Stimulated activated CD8-positive, alpha-beta memory T cell treated with anti-CD3 and anti-CD28 coated beads, Interleukin-4, amount 100 ng/mL, for 4 hours (primary cell): ENCODE data around the gene FOXD1.
"Not testable (repeated sequence)": the region's sequence is repeated elsewhere in the genome, so short reads cannot be mapped to it uniquely, and the experiment has no call there.

Experiments used
- DNase-seq, 2 donors: peaks; one replicate each; pipeline ENCODE4 v3.0.0-alpha.2; 2020; ENCODE audit warnings: low read depth in 2 of 2, low spot score in 1 of 2

FOXD1 gene

DNA sequence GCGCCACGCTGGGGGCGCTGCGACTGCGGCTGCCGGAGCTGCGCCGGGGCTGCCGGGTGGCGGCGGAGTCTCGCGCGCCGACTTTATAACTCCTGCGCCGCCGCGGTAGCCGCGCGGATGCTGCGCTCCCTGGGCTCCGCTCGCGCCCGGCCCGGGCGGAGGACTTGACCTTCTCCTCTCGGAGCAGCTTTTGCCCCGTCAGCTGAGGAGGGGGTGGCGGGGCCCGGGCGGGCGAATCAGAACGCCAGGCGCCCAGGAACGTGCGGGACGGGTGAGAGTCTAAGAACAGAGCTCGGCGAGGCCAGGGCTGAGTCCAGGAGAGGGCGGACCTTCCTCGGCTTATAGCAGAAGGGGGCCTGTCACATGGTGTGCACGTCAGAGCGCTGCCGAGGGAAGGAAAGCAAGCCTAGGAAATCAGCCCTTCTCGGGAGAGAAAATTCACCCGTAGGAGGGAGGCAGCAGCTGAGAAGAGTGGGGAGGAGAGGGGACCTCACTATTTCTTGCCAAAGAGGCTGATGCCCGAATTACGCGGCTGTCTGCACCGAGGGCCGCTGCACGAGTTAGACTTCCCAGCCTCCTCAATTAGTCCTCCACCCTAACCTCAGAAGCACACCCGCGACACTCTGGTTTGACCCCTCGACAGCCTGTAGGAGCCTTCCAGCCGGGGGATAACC, at the start of gene FOXD1:
Gene FOXD1 (minus strand): TSS at position 315 of the 674 bp plus-strand sequence. CDS start 415 bp downstream, outside the sequence.
- no peak for DNase-seq

DNA sequence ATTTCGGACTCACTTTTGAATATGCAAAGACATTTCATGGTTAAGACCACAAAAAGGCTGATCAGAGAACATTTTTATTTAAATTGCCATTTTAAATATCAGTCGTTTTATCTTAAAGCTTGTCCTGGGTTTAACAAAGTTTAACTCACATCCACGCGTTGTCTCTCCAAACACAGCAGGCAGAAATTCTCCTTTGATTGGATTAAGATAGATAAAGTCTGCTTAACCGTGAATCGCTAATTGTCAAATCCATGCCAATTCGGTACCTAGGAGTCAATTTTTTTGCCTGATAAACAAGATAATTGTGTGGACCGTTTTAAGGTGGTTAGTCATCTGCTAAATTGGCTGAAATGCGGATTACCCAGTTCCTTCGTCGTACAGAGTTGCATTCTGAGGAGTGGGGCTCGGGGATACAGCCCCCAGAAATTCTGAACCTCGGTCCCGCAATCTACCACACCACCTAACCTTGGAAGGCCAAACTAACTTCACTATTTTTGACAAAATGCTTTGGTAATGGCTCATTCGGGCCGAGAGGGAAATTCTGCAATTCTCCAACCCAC, 49.0 kb upstream of the FOXD1 start:
- DNase-seq: no peak

DNA sequence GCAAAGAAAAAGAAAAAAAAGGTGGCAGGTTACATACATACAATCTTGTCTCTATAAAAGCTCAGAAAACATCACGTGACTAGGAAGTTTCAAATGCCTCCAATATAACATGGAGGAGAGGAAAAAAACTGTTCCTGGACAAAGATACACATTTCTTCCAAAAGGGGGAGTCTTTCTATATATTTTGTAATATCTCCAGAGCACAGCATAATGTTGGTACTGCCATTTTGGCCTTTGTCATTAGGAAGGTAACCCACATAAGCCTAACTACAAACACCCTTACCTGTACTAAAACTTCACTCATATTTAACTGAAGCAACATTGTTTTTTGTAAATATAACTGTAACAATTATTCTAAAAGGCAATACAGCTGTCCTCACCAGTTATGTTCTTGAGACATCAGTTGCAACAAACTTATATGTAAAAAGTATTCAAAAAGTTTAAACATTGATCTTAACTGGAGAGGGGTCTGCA, 48.4 kb upstream of the FOXD1 start:
- no peak for DNase-seq

DNA sequence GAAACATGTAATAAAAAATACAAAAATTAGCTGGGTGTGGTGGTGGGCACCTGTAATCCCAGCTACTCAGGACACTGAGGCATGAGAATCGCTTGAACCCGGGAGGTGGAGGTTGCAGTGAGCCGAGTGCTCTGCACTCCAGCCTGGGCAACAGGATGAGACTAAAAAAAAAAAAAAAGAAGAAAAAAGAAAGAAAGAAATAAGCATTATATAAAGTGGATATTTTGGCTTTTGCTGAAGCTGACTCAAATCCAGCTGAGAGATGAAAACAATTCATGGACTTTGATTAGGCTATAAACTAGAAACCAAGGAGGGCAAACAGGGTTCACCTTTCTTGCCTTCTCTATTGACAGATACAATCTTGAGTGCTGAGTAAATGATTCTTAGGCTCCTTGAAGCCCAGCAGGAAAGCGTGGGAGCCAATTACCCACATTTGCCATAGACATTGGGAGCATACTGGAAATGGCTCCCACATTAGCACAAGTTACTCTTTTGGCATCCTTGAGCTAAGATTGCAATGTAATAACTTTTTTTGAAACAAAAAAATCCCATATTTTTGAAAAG, 47.3 kb upstream of the FOXD1 start:
- no peak for DNase-seq

DNA sequence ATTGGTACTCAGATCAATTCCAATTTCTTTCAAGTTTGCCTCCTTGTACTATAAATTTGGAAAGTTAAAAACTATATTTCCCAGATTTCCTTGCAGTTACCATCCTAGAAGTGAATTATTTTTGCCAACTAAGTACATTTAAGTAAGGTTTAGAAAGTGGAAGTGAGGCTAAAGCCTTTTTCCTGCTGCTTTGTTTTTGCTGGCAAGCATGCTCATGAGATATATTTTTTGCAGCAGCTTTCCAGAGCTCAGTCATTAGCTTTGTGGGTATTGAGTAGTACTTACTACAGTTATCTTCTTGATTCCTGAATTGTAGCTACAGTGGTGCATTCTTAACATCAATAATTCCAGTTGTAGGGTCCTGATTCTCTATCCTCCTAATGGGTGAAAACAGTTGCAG, 46.1 kb upstream of the FOXD1 start:
- DNase-seq: no peak

DNA sequence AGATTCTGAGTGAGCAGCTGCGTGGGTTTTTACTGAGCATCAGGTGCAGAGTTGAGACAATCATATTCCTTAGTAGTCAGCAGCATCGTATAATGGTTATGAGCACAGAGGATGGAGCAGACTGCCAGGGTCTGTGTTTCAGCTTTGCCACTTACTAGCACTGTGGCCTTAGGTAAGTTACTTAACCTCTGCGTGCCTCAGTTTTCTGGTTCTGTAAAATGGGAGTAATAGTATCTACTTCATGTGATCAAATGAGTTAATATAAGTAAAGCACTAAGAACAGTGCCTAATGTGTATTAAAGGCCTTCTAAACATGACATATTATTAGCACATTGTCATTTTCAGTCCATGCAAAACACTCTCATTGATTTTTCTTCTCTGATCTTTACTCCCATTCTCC, 44.8 kb upstream of the FOXD1 start:
- no peak for DNase-seq

DNA sequence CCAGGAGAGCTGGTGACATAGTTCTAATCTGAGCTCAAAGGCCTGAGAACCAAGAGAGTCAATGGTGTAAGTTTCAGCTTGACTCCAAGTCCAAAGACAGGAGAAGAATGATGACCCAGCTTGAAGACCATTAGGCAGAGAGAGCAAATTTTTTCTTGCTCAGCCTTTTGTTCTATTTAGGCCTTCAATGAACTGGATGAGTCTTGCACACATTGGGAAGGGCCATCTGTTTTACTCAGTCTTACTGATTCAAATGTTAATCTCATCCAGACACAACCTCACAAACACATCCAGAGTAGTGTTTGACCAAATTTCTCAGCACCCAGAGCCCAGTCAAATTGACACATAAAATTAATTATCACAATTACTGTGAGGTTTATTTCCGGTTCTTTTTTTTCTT, 42.6 kb upstream of the FOXD1 start:
- DNase-seq: no peak

DNA sequence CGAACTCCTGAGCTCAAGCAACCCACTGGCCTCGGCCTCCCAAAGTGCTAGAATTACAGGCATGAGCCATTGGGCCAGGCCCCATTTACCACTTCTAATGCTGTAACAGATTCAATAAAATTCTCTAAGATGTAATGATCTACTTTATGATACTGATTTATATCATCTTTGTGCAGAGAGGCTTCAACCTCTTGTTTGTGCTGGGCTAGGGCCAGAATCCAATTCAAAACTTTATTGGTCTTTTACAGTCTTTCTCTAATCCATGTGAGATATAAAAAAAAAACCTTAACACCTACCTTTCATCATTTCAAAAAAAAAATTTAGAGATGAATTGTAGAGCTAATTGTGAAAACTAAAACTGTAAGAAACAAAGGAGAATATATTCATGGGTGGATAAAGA, 41.5 kb upstream of the FOXD1 start:
- DNase-seq: no peak

DNA sequence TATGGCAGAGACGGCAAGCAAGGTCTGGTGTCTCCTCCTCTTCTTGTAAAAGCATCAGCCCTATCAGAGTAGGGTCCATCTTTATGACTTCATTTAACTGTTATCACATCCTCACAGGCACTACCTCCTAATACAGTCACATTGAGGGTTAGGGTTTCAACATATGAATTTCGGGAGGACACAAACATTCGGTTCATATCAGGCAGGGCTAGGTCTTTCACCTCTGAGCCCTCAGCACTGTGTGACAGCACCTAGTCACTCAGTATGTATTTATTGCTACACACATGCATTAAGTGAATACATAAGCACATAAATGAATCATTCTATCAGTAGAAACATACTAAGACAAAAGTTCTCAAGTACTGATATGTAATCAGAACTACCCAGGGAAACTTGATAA, 40.2 kb upstream of the FOXD1 start:
- DNase-seq: no peak

DNA sequence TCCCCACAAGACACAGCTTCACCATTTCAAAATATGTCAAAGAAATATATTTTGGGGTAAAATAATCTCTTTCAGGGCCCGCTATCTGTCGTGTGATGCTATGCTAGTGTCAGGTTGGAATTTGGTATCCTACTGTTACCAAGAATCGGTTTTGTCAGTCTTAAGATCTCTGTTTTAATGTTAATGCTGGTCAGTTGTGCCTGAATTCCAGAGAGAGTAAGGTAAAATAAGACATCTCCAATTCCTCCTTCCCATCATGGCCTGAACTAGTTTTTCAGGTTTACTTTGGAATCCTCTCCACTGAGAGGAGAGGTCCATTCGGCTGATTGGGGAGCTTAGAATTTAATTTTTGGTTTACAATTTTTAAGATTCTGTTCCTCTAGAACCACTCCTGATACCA, 39.2 kb upstream of the FOXD1 start:
- DNase-seq: no peak

DNA sequence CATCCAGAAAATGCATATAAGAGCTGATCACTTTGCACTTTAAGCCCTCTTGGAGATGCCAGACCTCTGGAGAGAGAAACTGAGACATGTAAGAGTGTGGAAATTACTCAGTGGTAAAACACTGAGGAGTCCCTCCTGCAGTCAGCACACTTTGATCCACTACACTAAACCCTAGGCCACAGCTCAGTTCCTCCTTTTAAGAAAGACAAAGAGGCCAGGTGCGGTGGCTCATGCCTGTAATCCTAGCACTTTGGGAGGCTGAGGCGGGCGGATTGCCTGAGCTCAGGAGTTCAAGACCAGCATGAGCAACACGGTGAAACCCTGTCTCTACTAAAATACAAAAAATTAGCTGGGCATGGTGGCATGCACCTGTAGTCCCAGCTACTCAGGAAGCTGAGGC, 38.7 kb upstream of the FOXD1 start:
- not testable (repeated sequence) for DNase-seq

DNA sequence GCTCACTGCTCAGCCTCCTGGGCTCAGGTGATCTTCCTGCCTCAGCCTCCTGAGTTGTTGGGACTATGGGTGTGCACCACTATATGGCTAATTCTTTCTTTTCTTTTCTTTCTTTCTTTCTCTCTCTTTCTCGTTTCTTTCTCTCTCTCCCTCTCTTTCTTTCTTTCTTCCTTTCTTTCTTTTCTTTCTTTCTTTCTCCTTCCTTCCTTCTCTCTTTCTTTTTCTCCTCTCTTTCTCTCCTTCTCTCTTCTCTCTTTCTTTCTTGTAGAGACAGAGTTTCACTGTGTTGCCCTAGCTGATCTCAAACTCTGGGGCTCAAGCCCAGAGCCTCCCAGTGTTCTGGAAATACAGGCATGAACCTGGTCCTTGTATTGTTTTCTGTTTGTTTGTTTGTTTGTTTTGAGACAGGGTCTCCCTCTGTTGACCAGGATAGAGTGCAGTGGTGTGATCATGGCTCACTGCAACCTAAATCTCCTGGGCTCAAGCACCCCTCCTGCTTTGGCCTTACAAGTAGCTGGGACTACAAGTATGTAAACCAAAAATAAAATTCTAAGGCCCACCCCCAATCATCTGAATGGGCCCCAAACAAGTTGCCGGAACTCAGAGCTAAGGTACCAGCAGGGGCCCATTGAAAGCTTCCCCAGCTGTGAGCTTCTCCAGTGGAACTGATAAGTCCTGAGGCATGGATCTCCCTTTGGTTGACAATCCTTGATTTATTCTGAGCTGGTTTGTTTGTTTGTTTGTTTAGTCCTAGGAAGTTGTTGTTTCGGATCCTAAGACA, 37.7 kb upstream of the FOXD1 start:
- DNase-seq: no peak

DNA sequence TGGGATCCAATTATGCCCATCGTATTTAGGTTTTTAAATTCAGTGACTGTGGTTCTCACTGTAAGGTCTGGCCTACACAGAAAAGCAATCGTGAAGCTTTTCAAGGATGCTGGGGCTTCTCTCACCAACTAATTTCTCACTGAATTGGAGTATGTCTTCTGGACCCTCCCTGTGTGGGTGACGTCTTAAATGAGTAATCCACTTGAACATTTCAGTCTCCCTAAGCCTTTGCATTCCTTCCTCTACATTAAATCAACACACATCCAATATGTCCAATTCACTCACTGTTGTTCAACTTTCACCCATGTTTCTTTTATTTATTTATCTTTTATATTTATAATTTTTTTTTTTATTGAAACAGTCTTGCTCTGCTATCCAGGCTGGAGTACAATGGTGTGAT, 37.1 kb upstream of the FOXD1 start:
- DNase-seq: no peak

DNA sequence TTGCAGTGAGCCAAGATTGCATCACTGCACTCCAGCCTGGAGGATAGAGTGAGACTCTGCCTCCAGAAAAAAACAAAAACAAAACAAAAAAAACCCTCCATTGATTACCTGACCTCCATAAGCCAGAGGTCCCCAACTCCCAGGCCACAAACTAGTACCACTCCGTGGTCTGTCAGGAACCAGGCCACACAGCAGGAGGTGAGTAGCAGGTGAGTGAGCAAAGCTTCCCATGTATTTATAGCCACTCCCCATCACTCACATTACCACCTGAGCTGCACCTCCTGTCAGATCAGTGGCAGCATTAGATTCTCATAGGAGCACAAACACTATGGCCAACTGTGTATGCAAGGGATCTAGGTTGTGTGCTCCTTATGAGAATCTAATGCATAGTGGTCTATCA, 35.9 kb upstream of the FOXD1 start:
- DNase-seq: no peak

DNA sequence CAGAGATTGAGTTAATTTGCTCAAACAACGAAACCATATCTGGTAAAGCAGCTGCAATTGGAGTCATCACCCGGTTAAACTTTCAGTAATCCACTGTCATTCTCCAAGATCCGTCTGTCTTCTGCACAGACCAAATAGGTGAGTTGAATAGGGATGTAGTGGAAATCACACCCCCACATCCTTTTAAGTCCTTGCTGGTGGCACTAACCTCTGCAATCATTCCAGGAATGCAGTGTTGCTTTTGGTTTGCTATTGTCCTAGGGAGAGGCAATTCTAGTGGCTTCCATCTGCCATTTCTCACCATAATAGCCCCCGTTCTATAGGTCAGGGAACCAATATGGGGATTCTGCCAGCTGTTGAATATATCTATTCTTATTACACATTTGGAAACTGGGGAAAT, 35.1 kb upstream of the FOXD1 start:
- DNase-seq: no peak

DNA sequence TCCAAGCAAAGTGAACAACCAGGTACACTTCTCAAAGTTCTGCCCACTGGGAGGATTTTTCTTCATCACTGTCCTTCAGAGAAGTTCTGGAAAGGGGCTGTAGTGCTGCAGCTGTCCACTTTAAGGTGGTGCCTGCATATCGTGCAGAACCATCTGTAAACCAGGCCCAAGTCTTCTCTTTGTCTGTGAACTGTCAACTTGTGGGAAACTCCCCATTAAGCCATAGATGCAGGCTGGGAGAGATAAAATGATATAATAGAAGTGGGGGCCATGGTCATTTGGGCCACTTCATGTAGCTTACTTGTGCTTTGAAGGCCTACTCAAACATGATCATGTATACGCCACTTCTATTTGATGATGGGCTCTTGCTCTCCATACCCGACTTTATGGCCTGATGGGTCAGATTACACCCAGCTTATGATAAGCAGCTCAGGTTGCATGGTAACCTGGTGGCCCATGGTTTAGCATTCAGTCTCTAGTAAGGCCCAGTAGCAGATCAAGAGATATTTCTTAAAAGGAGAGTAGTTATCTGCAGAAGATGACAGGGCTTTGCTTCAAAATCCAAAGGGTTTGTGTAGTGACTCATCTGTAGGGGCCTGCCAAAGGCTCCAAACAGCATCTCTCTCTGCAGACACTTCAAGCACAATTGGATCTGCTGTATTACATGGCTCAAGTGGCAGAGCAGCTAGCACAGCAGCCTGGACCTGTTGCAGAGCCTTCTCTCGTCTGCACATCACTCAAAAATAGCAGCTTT, 34.0 kb upstream of the FOXD1 start:
- DNase-seq: no peak

DNA sequence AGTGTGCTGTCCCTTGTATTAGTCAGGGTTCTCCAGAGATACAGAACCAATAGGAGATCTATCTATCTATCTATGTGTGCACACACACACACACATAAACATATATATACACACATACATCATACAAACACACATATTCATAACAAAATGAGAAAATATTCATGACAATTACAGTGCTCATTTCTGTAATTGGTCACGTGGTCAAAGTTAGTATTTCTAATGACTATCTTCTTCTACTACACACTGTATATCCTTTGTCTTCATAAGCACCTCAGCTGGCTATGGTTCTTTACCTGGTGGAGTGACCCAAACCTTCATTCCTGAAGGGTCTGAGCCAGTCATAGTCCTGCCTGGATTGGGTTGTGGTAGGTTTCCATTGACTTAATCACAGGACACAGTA, 31.9 kb upstream of the FOXD1 start:
- no peak for DNase-seq

DNA sequence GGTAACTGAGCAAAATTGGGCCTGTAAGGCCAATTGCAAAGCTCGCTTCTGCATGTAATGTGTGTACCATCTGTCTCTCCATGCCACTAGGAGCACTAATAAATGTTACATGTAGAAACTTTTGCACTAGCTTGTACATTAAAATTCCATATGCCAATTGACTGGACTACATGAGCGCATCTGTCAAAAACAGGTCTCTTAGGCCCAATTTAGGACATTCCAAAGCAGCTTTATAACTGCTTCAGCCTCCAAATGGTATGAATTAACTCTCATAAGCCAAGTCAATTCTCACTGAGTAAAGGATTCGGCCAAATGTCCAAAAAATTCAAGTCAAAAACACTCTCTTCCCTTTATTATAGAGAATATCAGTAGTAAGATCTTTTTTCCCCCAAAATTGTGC, 23.5 kb upstream of the FOXD1 start:
- DNase-seq: no peak

DNA sequence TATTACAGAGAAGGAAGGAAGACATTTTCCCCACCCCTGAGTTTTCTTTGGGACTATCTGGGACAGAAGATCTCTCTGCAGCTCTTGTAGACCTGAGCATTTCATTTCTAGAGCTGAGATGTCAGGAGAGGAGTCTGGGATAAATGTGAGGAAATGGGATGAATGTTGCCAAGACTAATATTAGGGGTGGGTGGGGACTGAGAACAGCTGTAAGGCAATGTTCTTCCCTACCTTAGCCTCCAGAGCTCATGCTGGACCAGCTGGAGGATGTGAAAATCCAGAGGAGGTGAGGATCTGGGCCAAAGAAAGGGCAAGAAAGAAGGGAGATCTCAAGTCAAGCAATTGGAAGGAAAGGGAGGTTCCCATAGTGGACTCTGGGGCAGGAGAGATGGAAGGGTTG, 23.1 kb upstream of the FOXD1 start:
- DNase-seq: no peak

DNA sequence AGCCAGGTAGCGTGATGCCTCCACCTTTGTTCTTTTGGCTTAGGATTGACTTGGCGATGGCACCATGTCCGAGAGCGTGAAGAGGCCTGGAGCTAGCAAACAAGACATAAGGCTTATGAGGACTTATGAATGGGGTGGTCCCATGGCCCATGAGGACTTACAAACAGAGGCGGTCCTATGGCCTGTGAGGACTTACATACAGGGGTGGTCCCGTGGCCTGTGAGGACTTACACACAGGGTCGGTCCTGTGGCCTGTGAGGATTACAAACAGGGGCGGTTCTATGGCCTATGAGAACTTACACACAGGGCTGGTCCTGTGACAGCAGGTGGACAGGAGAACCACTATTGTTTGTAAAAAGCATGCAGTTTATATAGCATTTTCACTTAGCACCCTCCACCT, 21.3 kb upstream of the FOXD1 start:
- DNase-seq: no peak

DNA sequence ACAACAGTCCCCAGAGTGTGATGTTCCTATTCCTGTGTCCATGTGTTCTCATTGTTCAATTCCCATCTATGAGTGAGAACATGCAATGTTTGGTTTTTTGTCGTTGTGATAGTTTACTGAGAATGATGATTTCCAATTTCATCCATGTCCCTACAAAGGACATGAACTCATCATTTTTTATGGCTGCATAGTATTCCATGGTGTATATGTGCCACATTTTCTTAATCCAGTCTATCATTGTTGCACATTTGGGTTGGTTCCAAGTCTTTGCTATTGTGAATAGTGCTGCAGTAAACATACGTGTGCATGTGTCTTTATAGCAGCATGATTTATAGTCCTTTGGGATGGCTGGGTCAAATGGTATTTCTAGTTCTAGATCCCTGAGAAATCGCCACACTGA, 20.1 kb upstream of the FOXD1 start:
- not testable (repeated sequence) for DNase-seq
